ENCODE measurements around the gene ETS1. TPM values are rescaled to one million over a fixed set of nuclear protein-coding genes. Genes with fewer than 3 reads are reported as not detected.

ETS1 gene
- total RNA-seq, 1 donor from 2014 or later, result 3.0 TPM

DNA sequence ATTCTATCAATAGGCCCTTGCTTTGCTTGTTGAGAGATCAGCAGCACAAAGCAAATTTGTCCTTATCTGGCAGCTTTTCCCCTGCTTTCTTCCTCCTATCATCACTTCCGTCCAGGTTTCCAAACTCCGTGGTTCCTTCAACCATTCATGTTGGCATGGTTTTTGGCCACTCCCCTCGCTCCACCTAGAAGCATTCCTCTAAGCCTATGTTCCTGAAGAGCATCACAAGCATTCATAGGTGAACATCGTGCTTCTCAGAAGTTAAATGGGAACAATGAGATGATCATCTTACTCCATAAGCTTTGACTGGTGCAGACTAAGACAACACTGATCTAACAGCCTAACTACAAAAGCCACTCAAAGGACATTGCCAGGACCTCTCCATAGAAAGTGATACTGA lies 86.3 kb downstream of the ETS1 start:
- DNase-seq (ENCODE audit: low spot score, unreplicated experiment), result no peak
- no peak overlapping the region for H3K4me3 Mint-ChIP-seq (ENCODE audit: low read depth)
- no peaks in the 10 kb centered on the region for H3K9me3 Mint-ChIP-seq (ENCODE audit: low read depth)
- peaks cover 2% of the 10 kb centered on the region for H3K4me1 Mint-ChIP-seq (ENCODE audit: low read depth)
- TF ChIP-seq, protein P1, sequence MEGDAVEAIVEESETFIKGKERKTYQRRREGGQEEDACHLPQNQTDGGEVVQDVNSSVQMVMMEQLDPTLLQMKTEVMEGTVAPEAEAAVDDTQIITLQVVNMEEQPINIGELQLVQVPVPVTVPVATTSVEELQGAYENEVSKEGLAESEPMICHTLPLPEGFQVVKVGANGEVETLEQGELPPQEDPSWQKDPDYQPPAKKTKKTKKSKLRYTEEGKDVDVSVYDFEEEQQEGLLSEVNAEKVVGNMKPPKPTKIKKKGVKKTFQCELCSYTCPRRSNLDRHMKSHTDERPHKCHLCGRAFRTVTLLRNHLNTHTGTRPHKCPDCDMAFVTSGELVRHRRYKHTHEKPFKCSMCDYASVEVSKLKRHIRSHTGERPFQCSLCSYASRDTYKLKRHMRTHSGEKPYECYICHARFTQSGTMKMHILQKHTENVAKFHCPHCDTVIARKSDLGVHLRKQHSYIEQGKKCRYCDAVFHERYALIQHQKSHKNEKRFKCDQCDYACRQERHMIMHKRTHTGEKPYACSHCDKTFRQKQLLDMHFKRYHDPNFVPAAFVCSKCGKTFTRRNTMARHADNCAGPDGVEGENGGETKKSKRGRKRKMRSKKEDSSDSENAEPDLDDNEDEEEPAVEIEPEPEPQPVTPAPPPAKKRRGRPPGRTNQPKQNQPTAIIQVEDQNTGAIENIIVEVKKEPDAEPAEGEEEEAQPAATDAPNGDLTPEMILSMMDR (IDR thresholded peaks at IDR 0.05; ENCODE audit: unreplicated experiment), result no peak
- no peaks in the 10 kb centered on the region for H3K36me3 Mint-ChIP-seq (ENCODE audit: insufficient read depth)
- no peak overlapping the region for H3K27ac Mint-ChIP-seq
- H3K27me3 Mint-ChIP-seq, result peaks cover 66% of the 10 kb centered on the region

DNA sequence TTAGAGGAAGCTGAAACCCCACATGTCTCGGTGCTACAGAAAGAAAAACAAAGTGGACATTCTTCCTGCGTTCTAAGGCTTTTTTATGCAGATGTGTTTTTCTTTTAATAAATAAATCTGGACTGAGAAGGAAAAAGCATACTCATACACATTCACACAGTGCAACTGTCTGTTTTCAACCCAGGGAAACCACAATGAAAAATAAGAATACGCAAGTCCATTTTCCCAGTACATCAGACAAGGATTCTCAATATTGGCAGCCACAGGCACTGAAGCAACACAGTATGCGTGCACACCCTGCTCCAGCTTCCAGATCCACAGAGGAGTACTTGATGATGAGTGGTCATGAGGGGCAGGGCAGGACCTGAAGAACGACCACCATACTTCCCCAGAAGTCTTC lies 86.9 kb downstream of the ETS1 start:
- H3K27me3 Mint-ChIP-seq, result peaks cover 66% of the 10 kb centered on the region
- no peak for DNase-seq (ENCODE audit: low spot score, unreplicated experiment)
- H3K9me3 Mint-ChIP-seq (ENCODE audit: low read depth), result no peaks in the 10 kb centered on the region
- peaks cover 2% of the 10 kb centered on the region for H3K4me1 Mint-ChIP-seq (ENCODE audit: low read depth)
- TF ChIP-seq, protein P1 (IDR thresholded peaks at IDR 0.05; ENCODE audit: unreplicated experiment), result no peak
- H3K36me3 Mint-ChIP-seq (ENCODE audit: insufficient read depth), result no peaks in the 10 kb centered on the region
- H3K27ac Mint-ChIP-seq, result no peak overlapping the region
- H3K4me3 Mint-ChIP-seq (ENCODE audit: low read depth), result no peak overlapping the region

DNA sequence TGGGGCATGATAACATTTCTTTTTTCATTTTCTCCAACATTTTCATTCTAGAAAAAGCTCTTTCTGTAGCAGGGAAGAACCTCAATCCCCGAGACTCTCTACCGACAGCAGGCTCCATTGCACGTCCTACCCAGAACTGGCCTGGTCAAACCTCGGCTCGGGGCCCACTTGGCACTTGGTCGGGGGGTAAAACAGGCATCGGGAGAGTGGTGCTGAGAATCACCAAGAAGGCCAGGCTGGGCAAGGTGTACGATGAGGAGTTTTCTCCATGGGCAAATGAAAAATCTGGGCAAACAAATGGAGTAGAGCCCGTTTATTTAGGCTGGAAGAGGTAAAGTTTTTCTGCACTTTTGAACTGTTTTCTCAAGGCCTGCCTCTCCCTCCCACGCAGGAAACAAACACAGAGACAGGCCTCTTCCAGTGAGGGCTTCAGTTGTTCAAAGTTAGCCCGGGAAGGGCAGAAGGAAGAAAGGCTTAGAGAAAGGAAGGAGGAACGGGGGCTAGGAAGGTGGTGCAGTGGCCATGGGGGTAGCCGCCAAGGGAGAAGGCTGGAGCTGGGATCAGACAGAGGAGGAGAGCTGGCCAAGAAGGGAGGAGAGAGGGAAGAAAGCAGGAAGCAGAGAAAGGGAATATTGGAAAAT lies 87.6 kb downstream of the ETS1 start:
- Mint-ChIP-seq H3K27me3 (peaks cover 61% of the 10 kb centered on the region), H3K4me1 (ENCODE audit: low read depth) (peaks cover 2% of the 10 kb centered on the region), H3K9me3 (ENCODE audit: low read depth) (no peaks in the 10 kb centered on the region), H3K36me3 (ENCODE audit: insufficient read depth) (no peaks in the 10 kb centered on the region), H3K4me3 (ENCODE audit: low read depth) (no peak overlapping the region), H3K27ac (no peak overlapping the region)
- DNase-seq (ENCODE audit: low spot score, unreplicated experiment), result no peak
- TF ChIP-seq, protein P1 (IDR thresholded peaks at IDR 0.05; ENCODE audit: unreplicated experiment), result no peak

DNA sequence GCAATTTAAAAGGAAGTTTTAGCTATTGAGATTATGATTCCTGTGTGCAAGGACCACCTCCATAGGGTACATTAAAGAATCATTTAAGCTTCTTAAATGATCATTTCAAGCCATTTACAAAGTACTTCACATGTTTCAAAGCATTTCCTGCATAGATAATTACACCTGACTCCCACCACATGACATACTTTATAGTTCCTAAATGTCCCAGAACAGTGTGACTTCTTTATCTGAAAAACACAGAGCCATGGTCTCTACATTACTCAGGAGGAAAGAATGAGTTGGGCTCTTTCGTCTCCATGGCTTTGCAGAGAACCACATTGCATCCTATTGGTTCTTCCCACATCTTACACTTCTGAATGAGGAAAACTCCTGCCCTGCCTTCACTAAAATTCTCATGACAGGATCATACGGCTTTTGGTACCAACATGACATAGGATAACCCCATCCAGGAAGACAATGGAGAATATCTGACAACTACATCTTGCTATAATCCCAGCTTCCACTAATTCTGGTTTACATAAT lies 88.6 kb downstream of the ETS1 start:
- Mint-ChIP-seq H3K4me3 (ENCODE audit: low read depth) (no peak overlapping the region), H3K27ac (no peak overlapping the region), H3K36me3 (ENCODE audit: insufficient read depth) (no peaks in the 10 kb centered on the region), H3K4me1 (ENCODE audit: low read depth) (peaks cover 2% of the 10 kb centered on the region), H3K9me3 (ENCODE audit: low read depth) (no peaks in the 10 kb centered on the region), H3K27me3 (peaks cover 57% of the 10 kb centered on the region)
- no peak for DNase-seq (ENCODE audit: low spot score, unreplicated experiment)
- TF ChIP-seq, protein P1 (IDR thresholded peaks at IDR 0.05; ENCODE audit: unreplicated experiment), result no peak

DNA sequence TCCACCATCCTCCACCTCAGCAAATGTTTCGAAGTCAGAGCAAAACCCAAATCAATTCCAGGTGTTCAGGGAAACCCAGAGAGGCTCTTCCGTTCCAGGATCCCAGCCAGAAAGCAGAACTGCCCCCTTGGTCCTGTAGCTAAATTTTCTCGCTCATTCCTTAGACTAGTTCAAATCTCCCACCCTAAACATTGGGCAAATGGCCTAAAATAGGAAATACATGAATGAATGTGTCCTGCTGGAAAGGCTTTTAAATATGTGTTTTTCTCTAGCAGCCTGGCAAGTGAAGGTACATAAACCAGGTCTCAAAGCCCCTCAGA lies 89.6 kb downstream of the ETS1 start:
- H3K4me1 Mint-ChIP-seq (ENCODE audit: low read depth), result peaks cover 2% of the 10 kb centered on the region
- H3K27ac Mint-ChIP-seq, result no peak overlapping the region
- H3K36me3 Mint-ChIP-seq (ENCODE audit: insufficient read depth), result no peaks in the 10 kb centered on the region
- H3K4me3 Mint-ChIP-seq (ENCODE audit: low read depth), result no peak overlapping the region
- TF ChIP-seq, protein P1 (IDR thresholded peaks at IDR 0.05; ENCODE audit: unreplicated experiment), result no peak
- no peaks in the 10 kb centered on the region for H3K9me3 Mint-ChIP-seq (ENCODE audit: low read depth)
- DNase-seq (ENCODE audit: low spot score, unreplicated experiment), result no peak
- H3K27me3 Mint-ChIP-seq, result peaks cover 52% of the 10 kb centered on the region
